HepG2 (cell line): ENCODE measurements around the gene DENND5B. TPM values are rescaled to one million over a fixed set of nuclear protein-coding genes. Genes with fewer than 3 reads are reported as not detected.

ENCODE experiments used
- BCL6 ChIP-seq: IDR thresholded peaks from 2 replicates; pipeline ENCODE4 v1.6.1; 2016; ENCODE audit warnings: missing genetic modification reagents, missing compliant biosample characterization
- DDIT3 ChIP-seq: sonication (generic); formaldehyde crosslinking; IDR thresholded peaks from 2 replicates; pipeline ENCODE4 v1.4.0; 2020; ENCODE audit warnings: mild to moderate bottlenecking, missing genetic modification reagents
- GATAD2A ChIP-seq: IDR thresholded peaks from 2 replicates; pipeline ENCODE4 v1.6.1; 2016
- HMGA1 ChIP-seq: sonication (generic); formaldehyde crosslinking; conservative IDR thresholded peaks from 2 replicates; pipeline ENCODE4 v1.4.0; 2020; ENCODE audit warnings: missing genetic modification reagents
- HNF4G ChIP-seq, 2 experiments: sonication (generic) in 1 of 2; formaldehyde crosslinking in 1 of 2; IDR thresholded peaks; 2 replicates each; pipeline versions ENCODE4 v1.4.0 to v1.6.1; 2011 to 2020; ENCODE audit warnings: borderline replicate concordance in 2 of 2, low read depth in 2 of 2, mild to moderate bottlenecking in 2 of 2, low read length in 1 of 2, missing genetic modification reagents in 1 of 2, moderate library complexity in 1 of 2
- MAFF ChIP-seq: IDR thresholded peaks from 2 replicates; pipeline ENCODE4 v1.6.1; 2011; ENCODE audit warnings: low read depth, low read length, improper control_type of control experiment
- NCOA1 ChIP-seq: sonication (generic); formaldehyde crosslinking; IDR thresholded peaks from 2 replicates; pipeline ENCODE4 v1.9.0; 2021; ENCODE audit warnings: missing genetic modification reagents
- NR2F1 ChIP-seq, 2 experiments: fragments of 450-650 bp in 1 of 2; formaldehyde crosslinking in 1 of 2; IDR thresholded peaks; 2 replicates each; pipeline versions ENCODE4 v1.5.0 to v1.6.1; 2016 to 2020; ENCODE audit warnings: mild to moderate bottlenecking in 1 of 2, missing compliant biosample characterization in 1 of 2, missing genetic modification reagents in 1 of 2, moderate library complexity in 1 of 2
- RARA ChIP-seq: IDR thresholded peaks from 2 replicates; pipeline ENCODE4 v1.6.1; 2016; ENCODE audit warnings: missing genetic modification reagents, missing compliant biosample characterization
- polyA plus RNA-seq, 8 experiments: library from polyadenylated mRNA; depleted of rRNA in 3 of 8; stranded (reverse) in 7 of 8; unstranded in 1 of 8; fragments of >200 nt; fragmentation: Illumina TruSeq in 4 of 8; extraction: Trizol in 4 of 8; gene quantifications; 2 replicates each; pipeline versions ENCODE4 v1.2.1 to v1.2.3, GENCODE V29; 2011 to 2016; ENCODE audit warnings: low read depth in 4 of 8, missing spikeins in 1 of 8, mixed read lengths in 1 of 8; ENCODE audit not compliant: insufficient read depth in 1 of 8
- total RNA-seq, 5 experiments: library from RNA; depleted of rRNA; stranded (reverse); fragments of >200 nt; fragmentation: Illumina TruSeq; extraction: Trizol; gene quantifications; 2 replicates each; pipeline ENCODE4 v1.2.3, GENCODE V29; 2016; ENCODE audit warnings: low read depth in 1 of 5
- TF ChIP-seq, protein P1 (sequence below): IDR thresholded peaks from 2 replicates; pipeline ENCODE4 v1.4.0; 2020; ENCODE audit warnings: mild to moderate bottlenecking, missing genetic modification reagents

The DENND5B gene
- total and polyA plus RNA-seq, 2 of the 13 experiments (the other 11 are each of a cell fraction or from before 2014, with no cell fraction given): 14.7 to 18.7 TPM

DNA sequence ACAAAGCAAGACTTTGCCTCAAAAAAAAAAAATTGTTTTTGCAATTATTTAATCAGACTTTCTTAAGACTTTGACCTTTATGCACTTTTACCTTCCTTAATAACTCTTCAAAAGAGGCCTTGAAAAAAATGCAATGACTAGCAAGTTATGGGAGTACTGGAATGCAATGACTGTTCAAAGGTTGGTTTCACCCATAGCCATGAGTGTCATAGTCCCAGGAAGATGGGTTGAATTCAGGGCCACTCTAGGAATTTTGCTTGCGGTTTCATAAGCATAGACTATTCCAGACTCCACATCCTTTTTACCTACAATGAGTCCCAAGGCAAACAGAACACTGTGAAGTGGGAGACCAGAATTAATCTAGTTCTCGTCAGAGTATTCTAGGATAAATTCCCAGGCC lies 29.4 kb upstream of the DENND5B start (continued):
- TF ChIP-seq HMGA1: no peak
- 0 out of 4 replicates have a peak, but pooled peaks of 1 of the 2 experiments have one; percentile 17 for TF ChIP-seq NR2F1 (CRISPR knock-in tag; IDR thresholded peaks at IDR 0.05)
- 0 out of 2 replicates have a peak, but pooled peaks have one; percentile 19 for TF ChIP-seq GATAD2A (CRISPR knock-in tag)
- TF ChIP-seq HNF4G (IDR thresholded peaks at IDR 0.05; ENCODE audit: borderline replicate concordance, low read depth, low read length): peak; percentile 83
- no peak for TF ChIP-seq HNF4G (CRISPR knock-in tag; IDR thresholded peaks at IDR 0.05; ENCODE audit: borderline replicate concordance, low read depth)
- TF ChIP-seq MAFF: peak; percentile 24; the same call in 1 of the 2 replicates
- TF ChIP-seq DDIT3: no peak
- TF ChIP-seq, protein P1, sequence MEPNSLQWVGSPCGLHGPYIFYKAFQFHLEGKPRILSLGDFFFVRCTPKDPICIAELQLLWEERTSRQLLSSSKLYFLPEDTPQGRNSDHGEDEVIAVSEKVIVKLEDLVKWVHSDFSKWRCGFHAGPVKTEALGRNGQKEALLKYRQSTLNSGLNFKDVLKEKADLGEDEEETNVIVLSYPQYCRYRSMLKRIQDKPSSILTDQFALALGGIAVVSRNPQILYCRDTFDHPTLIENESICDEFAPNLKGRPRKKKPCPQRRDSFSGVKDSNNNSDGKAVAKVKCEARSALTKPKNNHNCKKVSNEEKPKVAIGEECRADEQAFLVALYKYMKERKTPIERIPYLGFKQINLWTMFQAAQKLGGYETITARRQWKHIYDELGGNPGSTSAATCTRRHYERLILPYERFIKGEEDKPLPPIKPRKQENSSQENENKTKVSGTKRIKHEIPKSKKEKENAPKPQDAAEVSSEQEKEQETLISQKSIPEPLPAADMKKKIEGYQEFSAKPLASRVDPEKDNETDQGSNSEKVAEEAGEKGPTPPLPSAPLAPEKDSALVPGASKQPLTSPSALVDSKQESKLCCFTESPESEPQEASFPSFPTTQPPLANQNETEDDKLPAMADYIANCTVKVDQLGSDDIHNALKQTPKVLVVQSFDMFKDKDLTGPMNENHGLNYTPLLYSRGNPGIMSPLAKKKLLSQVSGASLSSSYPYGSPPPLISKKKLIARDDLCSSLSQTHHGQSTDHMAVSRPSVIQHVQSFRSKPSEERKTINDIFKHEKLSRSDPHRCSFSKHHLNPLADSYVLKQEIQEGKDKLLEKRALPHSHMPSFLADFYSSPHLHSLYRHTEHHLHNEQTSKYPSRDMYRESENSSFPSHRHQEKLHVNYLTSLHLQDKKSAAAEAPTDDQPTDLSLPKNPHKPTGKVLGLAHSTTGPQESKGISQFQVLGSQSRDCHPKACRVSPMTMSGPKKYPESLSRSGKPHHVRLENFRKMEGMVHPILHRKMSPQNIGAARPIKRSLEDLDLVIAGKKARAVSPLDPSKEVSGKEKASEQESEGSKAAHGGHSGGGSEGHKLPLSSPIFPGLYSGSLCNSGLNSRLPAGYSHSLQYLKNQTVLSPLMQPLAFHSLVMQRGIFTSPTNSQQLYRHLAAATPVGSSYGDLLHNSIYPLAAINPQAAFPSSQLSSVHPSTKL (CRISPR knock-in tag): peak; percentile 42; the same call in 1 of the 2 replicates
- peak; percentile 85 for TF ChIP-seq BCL6 (CRISPR knock-in tag)
- TF ChIP-seq NCOA1: no peak
- peak; percentile 26; the same call in 1 of the 2 replicates for TF ChIP-seq RARA (CRISPR knock-in tag)
- TF ChIP-seq, all 625 proteins: peak for 14
